HepG2 (cell line): ENCODE measurements around the gene TBC1D5. TPM values are rescaled to one million over a fixed set of nuclear protein-coding genes. Genes with fewer than 3 reads are reported as not detected.

ENCODE experiments used
- ATAC-seq: fragments of 200-7000 bp; cut with Tn5 transposase; 3 replicates; pipeline ENCODE4 v1.9.1; 2020; ENCODE audit warnings: mild to moderate bottlenecking, moderate library complexity
- BruUV-seq: library from RNA; stranded (reverse); fragments of 400-500 nt; replicated peaks from 2 replicates; lab custom pipeline; 2021; lab: Mats Ljungman, UMichigan
- CTCF ChIA-PET: fragments of 300-600 bp; formaldehyde crosslinking; extraction: SDS; loops from one replicate; lab custom pipeline; 2021; ENCODE audit warnings: low total read pairs, inconsistent platforms, low intra/inter-chr PET ratio; lab: Yijun Ruan, JAX
- POLR2A ChIA-PET: fragments of 350-600 bp; sonication (Branson Sonifier 250); formaldehyde crosslinking; loops from one replicate; lab custom pipeline; 2020; ENCODE audit warnings: antibody characterized with exemption, inconsistent platforms; lab: Yijun Ruan, JAX
- DNase-seq: peaks from one replicate; pipeline ENCODE4 v3.0.0-alpha.2; 2015; ENCODE audit warnings: low spot score
- FAIRE-seq: peaks from 3 replicates; lab custom pipeline; 2011; peaks lifted over from hg19 to GRCh38; lab: Jason Lieb, UNC
- H2AFZ ChIP-seq: one replicate; pipeline ENCODE4 v1.6.1; 2011; ENCODE audit warnings: low read length, inconsistent platforms
- H3K27ac ChIP-seq: fragments of 300-600 bp; 3 replicates; pipeline ENCODE4 v1.8.0; 2011; ENCODE audit warnings: mixed run types, mild to moderate bottlenecking, mixed read lengths, low read length, inconsistent platforms; ENCODE audit not compliant: insufficient read depth; ENCODE audit errors: extremely low read length
- H3K27me3 ChIP-seq, 2 experiments: fragments of 200-600 bp in 1 of 2; 2 replicates in 1 of 2; 3 replicates in 1 of 2; pipeline versions ENCODE4 v1.6.0 to v1.8.0; 2011; ENCODE audit warnings: low read length in 2 of 2, mild to moderate bottlenecking in 2 of 2, moderate library complexity in 2 of 2, inconsistent platforms in 1 of 2; ENCODE audit not compliant: insufficient read depth in 2 of 2, control insufficient read depth in 1 of 2
- H3K36me3 ChIP-seq, 2 experiments: fragments of 200-600 bp in 1 of 2; replicated peaks in 1 of 2; 2 replicates in 1 of 2; 3 replicates in 1 of 2; pipeline versions ENCODE4 v1.5.1 to v1.8.0; 2011; ENCODE audit warnings: low read length in 2 of 2, inconsistent platforms in 1 of 2; ENCODE audit not compliant: insufficient read depth in 2 of 2, control insufficient read depth in 1 of 2
- H3K4me1 ChIP-seq: 2 replicates; pipeline ENCODE4 v1.5.1; 2012; ENCODE audit warnings: low read length, inconsistent platforms; ENCODE audit not compliant: insufficient read depth
- H3K4me2 ChIP-seq: 2 replicates; pipeline ENCODE4 v1.6.0; 2011; ENCODE audit warnings: low read depth, low read length, inconsistent platforms
- H3K4me3 ChIP-seq, 3 experiments: fragments of 200-600 bp in 1 of 3; sonication (generic), shearing (Covaris generic) in 1 of 3; replicated peaks in 1 of 3; 2 replicates each; pipeline ENCODE4 v1.5.1; 2011 to 2016; ENCODE audit warnings: low read length in 3 of 3, inconsistent platforms in 2 of 3, low read depth in 2 of 3, mild to moderate bottlenecking in 2 of 3, control low read depth in 1 of 3, mixed read lengths in 1 of 3; ENCODE audit not compliant: insufficient read depth in 1 of 3
- H3K79me2 ChIP-seq: one replicate; pipeline ENCODE4 v1.6.1; 2011; ENCODE audit warnings: low read length, inconsistent platforms; ENCODE audit not compliant: insufficient read depth
- H3K9ac ChIP-seq: 2 replicates; pipeline ENCODE4 v1.6.0; 2011; ENCODE audit warnings: mild to moderate bottlenecking, low read depth, low read length, inconsistent platforms; ENCODE audit not compliant: insufficient read depth
- H3K9me3 ChIP-seq: 2 replicates; pipeline ENCODE4 v1.5.1; 2012; ENCODE audit warnings: mild to moderate bottlenecking, low read length
- H4K20me1 ChIP-seq: 2 replicates; pipeline ENCODE4 v1.6.0; 2011; ENCODE audit warnings: inconsistent platforms, mild to moderate bottlenecking, low read length, moderate library complexity; ENCODE audit not compliant: insufficient read depth
- CTCF ChIP-seq: sonication (generic); formaldehyde crosslinking; IDR thresholded peaks from 2 replicates; pipeline ENCODE4 v1.5.0; 2020; ENCODE audit warnings: mild to moderate bottlenecking, missing genetic modification reagents, moderate library complexity
- KAT7 ChIP-seq: IDR thresholded peaks from 2 replicates; pipeline ENCODE4 v1.6.1; 2018; ENCODE audit warnings: borderline replicate concordance, missing compliant biosample characterization
- WGBS: methylation state at CpG from one replicate; pipeline ENCODE4 v1.1.6; 2017; ENCODE audit warnings: low lambda C conversion rate; 5-methylcytosine and 5-hydroxymethylcytosine counted together
- in situ Hi-C: cut with HindIII; loops from 2 replicates; pipeline ENCODE4 v1.10.0; 2017; ENCODE audit warnings: low pct_unique_long_range_greater_than_20kb; ENCODE audit not compliant: extremely low pct_ligation_motif_present
- intact Hi-C: fragments of 100-400 bp; cut with micrococcal nuclease; formaldehyde crosslinking; loops from one replicate; pipeline ENCODE4 v1.10.0; 2022; ENCODE audit not compliant: unreplicated experiment
- polyA plus RNA-seq, 8 experiments: library from polyadenylated mRNA; depleted of rRNA in 3 of 8; stranded (reverse) in 7 of 8; unstranded in 1 of 8; fragments of >200 nt; fragmentation: Illumina TruSeq in 4 of 8; extraction: Trizol in 4 of 8; gene quantifications; 2 replicates each; pipeline versions ENCODE4 v1.2.1 to v1.2.3, GENCODE V29; 2011 to 2016; ENCODE audit warnings: low read depth in 4 of 8, missing spikeins in 1 of 8, mixed read lengths in 1 of 8; ENCODE audit not compliant: insufficient read depth in 1 of 8
- total RNA-seq, 5 experiments: library from RNA; depleted of rRNA; stranded (reverse); fragments of >200 nt; fragmentation: Illumina TruSeq; extraction: Trizol; gene quantifications; 2 replicates each; pipeline ENCODE4 v1.2.3, GENCODE V29; 2016; ENCODE audit warnings: low read depth in 1 of 5

The TBC1D5 gene
- total and polyA plus RNA-seq, 2 of the 13 experiments (the other 11 are each of a cell fraction or from before 2014, with no cell fraction given) = 19.2 to 33.3 TPM

- in situ Hi-C loops = no loop called here
These were observed 546.4 kb downstream of the TBC1D5 start for GRCh38 chr3:17195856-17196604.

More at GRCh38 chr3:17195856-17196604, 546.4 kb downstream of the TBC1D5 start:
- intact Hi-C loops = no loop called here
- 82% methylated on average over 5 of the region's 5 CpGs for WGBS
- BruUV-seq = no TSS peak
- H4K20me1 ChIP-seq = no peaks in the 10 kb centered on the region
- ATAC-seq (no peak), FAIRE-seq (no peak), DNase-seq (no peak)
- CTCF ChIA-PET = no interaction called here
- no peak overlapping the region for H3K4me2 ChIP-seq
- H3K9ac ChIP-seq = no peak overlapping the region
- H3K4me3 ChIP-seq = no peak overlapping the region
- peaks cover 0 to 1% of the 10 kb centered on the region in 2 experiments; a peak in 2 of 5 replicates for H3K36me3 ChIP-seq
- no peaks in the 10 kb centered on the region; a peak in 1 of 5 replicates for H3K27me3 ChIP-seq
- no peak overlapping the region for H2AFZ ChIP-seq
- POLR2A ChIA-PET = no interaction called here
- H3K9me3 ChIP-seq = no peaks in the 10 kb centered on the region
- TF ChIP-seq KAT7 (CRISPR knock-in tag) (no peak), CTCF (CRISPR knock-in tag) (0 out of 2 replicates have a peak, but pooled peaks have one; percentile 5)
- no peaks in the 10 kb centered on the region for H3K4me1 ChIP-seq
- no peak overlapping the region for H3K27ac ChIP-seq
- no peaks in the 10 kb centered on the region for H3K79me2 ChIP-seq
